Endothelial cell of umbilical vein (primary cell): ENCODE data around the gene NKX2-4.

Experiments
- EZH2 ChIP-seq: IDR thresholded peaks from 2 replicates; pipeline ENCODE4 v1.6.1; 2012; ENCODE audit warnings: borderline replicate concordance, low read depth, mild to moderate bottlenecking, moderate library complexity, low read length, inconsistent platforms; ENCODE audit not compliant: severe bottlenecking
- GATA2 ChIP-seq: IDR thresholded peaks from 2 replicates; pipeline ENCODE4 v1.7.0; 2011; ENCODE audit warnings: low read depth, mild to moderate bottlenecking, moderate library complexity, mixed read lengths, low read length; ENCODE audit not compliant: insufficient read length, insufficient read depth
- POLR2A ChIP-seq: IDR thresholded peaks from 2 replicates; pipeline ENCODE4 v1.6.1; 2012; ENCODE audit warnings: low read depth, mild to moderate bottlenecking, control low read depth, low read length
- POLR2AphosphoS5 ChIP-seq: IDR thresholded peaks from 2 replicates; pipeline ENCODE4 v1.6.1; 2012; ENCODE audit warnings: low read depth, mild to moderate bottlenecking, control low read depth, low read length, moderate library complexity; ENCODE audit not compliant: insufficient read depth
- TF ChIP-seq, protein P1 (sequence below), 2 donors: IDR thresholded peaks; 1 replicate in 1 of 2; 2 replicates in 1 of 2; pipeline ENCODE4 v1.5.1; 2011; ENCODE audit warnings: low read length in 2 of 2, mild to moderate bottlenecking in 2 of 2, moderate library complexity in 2 of 2, control low read depth in 1 of 2, inconsistent platforms in 1 of 2, low read depth in 1 of 2; ENCODE audit not compliant: insufficient read depth in 1 of 2; ENCODE audit errors: extremely low read depth in 1 of 2

DNA sequence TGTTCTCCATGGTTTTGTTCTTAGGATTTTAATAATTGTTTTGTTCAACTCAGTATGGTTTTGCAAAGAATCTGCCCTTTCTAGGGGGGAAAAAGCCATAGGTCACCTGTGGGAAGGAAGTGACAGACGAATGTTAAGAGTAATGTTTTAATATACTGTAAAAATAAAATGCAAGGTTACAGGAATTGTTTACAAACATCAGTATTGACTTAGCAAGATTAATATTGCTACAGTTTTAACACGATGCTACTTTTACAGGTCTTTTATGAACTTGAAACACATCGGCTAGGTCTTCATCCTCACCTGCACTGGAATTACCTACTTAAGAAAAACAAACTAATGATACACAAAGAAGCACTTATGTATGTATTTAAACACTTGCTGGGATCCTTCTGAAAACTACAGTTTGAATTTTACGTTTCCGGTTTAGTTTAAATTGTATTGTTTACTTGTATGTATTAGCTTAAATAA is 1.7 kb upstream of the NKX2-4 start:
- TF ChIP-seq GATA2 (no peak), EZH2 (no peak), POLR2A (no peak), POLR2AphosphoS5 (no peak)
- TF ChIP-seq, protein P1, sequence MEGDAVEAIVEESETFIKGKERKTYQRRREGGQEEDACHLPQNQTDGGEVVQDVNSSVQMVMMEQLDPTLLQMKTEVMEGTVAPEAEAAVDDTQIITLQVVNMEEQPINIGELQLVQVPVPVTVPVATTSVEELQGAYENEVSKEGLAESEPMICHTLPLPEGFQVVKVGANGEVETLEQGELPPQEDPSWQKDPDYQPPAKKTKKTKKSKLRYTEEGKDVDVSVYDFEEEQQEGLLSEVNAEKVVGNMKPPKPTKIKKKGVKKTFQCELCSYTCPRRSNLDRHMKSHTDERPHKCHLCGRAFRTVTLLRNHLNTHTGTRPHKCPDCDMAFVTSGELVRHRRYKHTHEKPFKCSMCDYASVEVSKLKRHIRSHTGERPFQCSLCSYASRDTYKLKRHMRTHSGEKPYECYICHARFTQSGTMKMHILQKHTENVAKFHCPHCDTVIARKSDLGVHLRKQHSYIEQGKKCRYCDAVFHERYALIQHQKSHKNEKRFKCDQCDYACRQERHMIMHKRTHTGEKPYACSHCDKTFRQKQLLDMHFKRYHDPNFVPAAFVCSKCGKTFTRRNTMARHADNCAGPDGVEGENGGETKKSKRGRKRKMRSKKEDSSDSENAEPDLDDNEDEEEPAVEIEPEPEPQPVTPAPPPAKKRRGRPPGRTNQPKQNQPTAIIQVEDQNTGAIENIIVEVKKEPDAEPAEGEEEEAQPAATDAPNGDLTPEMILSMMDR (IDR thresholded peaks at IDR 0.05; ENCODE audit: extremely low read depth in 1 of 2, insufficient read depth in 1 of 2, low read depth in 1 of 2, low read length in 2 of 2): no peak
